ENCODE data around the gene CEP135. TPM values are rescaled to one million over a fixed set of nuclear protein-coding genes. Genes with fewer than 3 reads are reported as not detected.

Gene CEP135
- total and polyA plus RNA-seq, 2 donors (not counting 1 experiment from before 2014, with no cell fraction given) = 4.6 to 5.9 TPM

GRCh38 chr4:55955710-55956109 lies 7.0 kb downstream of the CEP135 start:
- no peaks in the 10 kb centered on the region for H3K4me1 ChIP-seq (ENCODE audit: control insufficient read depth, extremely low read depth, insufficient read depth, low read length)
- H2AFZ ChIP-seq (ENCODE audit: low read length) = no peak overlapping the region
- no peaks in the 10 kb centered on the region for H3K9me3 ChIP-seq (ENCODE audit: control insufficient read depth, insufficient read depth, low read depth, low read length)
- no peak overlapping the region for H3K9ac ChIP-seq (ENCODE audit: insufficient read depth, low read length)
- TF ChIP-seq EZH2 (IDR thresholded peaks at IDR 0.05; ENCODE audit: low read length, missing control alignments) = no peak
- no peak for TF ChIP-seq CTCF (conservative IDR thresholded peaks at IDR 0.05 in 1 of 2, IDR thresholded peaks at IDR 0.05 in 1 of 2; ENCODE audit: low read depth in 1 of 2, low read length in 2 of 2)
- no peak overlapping the region for H3K27ac ChIP-seq (ENCODE audit: insufficient read depth, low read length)
- peaks cover 12% of the 10 kb centered on the region for H3K79me2 ChIP-seq (ENCODE audit: control insufficient read depth, insufficient read depth, low read length)
- H3K36me3 ChIP-seq (ENCODE audit: control insufficient read depth, insufficient read depth, low read length) = no peaks in the 10 kb centered on the region
- H4K20me1 ChIP-seq (ENCODE audit: control insufficient read depth, extremely low read depth, insufficient read depth, low read length) = no peaks in the 10 kb centered on the region
- no peak for DNase-seq (ENCODE audit: low read depth in 2 of 2)
- H3K4me3 ChIP-seq (replicated peaks in 1 of 4; ENCODE audit: control extremely low read depth in 1 of 4, insufficient read depth in 1 of 4, low read depth in 3 of 4, low read length in 4 of 4) = no peak overlapping the region
- H3K27me3 ChIP-seq (ENCODE audit: control insufficient read depth, insufficient read depth, low read length) = no peaks in the 10 kb centered on the region
- no peak overlapping the region for H3K4me2 ChIP-seq (ENCODE audit: extremely low read depth, insufficient read depth, low read length)

GRCh38 chr4:55959655-55960054 lies 10.9 kb downstream of the CEP135 start:
- Histone ChIP-seq H3K79me2 (ENCODE audit: control insufficient read depth, insufficient read depth, low read length) (no peaks in the 10 kb centered on the region), H3K27ac (ENCODE audit: insufficient read depth, low read length) (no peak overlapping the region), H3K9ac (ENCODE audit: insufficient read depth, low read length) (no peak overlapping the region), H4K20me1 (ENCODE audit: control insufficient read depth, extremely low read depth, insufficient read depth, low read length) (no peaks in the 10 kb centered on the region), H3K4me3 (replicated peaks in 1 of 4; ENCODE audit: control extremely low read depth in 1 of 4, insufficient read depth in 1 of 4, low read depth in 3 of 4, low read length in 4 of 4) (no peak overlapping the region), H3K9me3 (ENCODE audit: control insufficient read depth, insufficient read depth, low read depth, low read length) (no peaks in the 10 kb centered on the region), H3K36me3 (ENCODE audit: control insufficient read depth, insufficient read depth, low read length) (no peaks in the 10 kb centered on the region), H3K4me2 (ENCODE audit: extremely low read depth, insufficient read depth, low read length) (no peak overlapping the region), H2AFZ (ENCODE audit: low read length) (no peak overlapping the region), H3K4me1 (ENCODE audit: control insufficient read depth, extremely low read depth, insufficient read depth, low read length) (no peaks in the 10 kb centered on the region), H3K27me3 (ENCODE audit: control insufficient read depth, insufficient read depth, low read length) (no peaks in the 10 kb centered on the region)
- DNase-seq (ENCODE audit: low read depth in 2 of 2) = no peak
- TF ChIP-seq EZH2 (IDR thresholded peaks at IDR 0.05; ENCODE audit: low read length, missing control alignments) = no peak
- no peak for TF ChIP-seq CTCF (conservative IDR thresholded peaks at IDR 0.05 in 1 of 2, IDR thresholded peaks at IDR 0.05 in 1 of 2; ENCODE audit: low read depth in 1 of 2, low read length in 2 of 2)

GRCh38 chr4:55964046-55964445 lies 15.3 kb downstream of the CEP135 start:
- TF ChIP-seq EZH2 (IDR thresholded peaks at IDR 0.05; ENCODE audit: low read length, missing control alignments) (no peak), CTCF (conservative IDR thresholded peaks at IDR 0.05 in 1 of 2, IDR thresholded peaks at IDR 0.05 in 1 of 2; ENCODE audit: low read depth in 1 of 2, low read length in 2 of 2) (no peak)
- Histone ChIP-seq H4K20me1 (ENCODE audit: control insufficient read depth, extremely low read depth, insufficient read depth, low read length) (no peaks in the 10 kb centered on the region), H3K36me3 (ENCODE audit: control insufficient read depth, insufficient read depth, low read length) (no peaks in the 10 kb centered on the region)

More at GRCh38 chr4:55964046-55964445, 15.3 kb downstream of the CEP135 start:
- Histone ChIP-seq H3K27ac (ENCODE audit: insufficient read depth, low read length) (no peak overlapping the region), H3K4me3 (replicated peaks in 1 of 4; ENCODE audit: control extremely low read depth in 1 of 4, insufficient read depth in 1 of 4, low read depth in 3 of 4, low read length in 4 of 4) (no peak overlapping the region), H3K27me3 (ENCODE audit: control insufficient read depth, insufficient read depth, low read length) (no peaks in the 10 kb centered on the region), H2AFZ (ENCODE audit: low read length) (no peak overlapping the region), H3K4me1 (ENCODE audit: control insufficient read depth, extremely low read depth, insufficient read depth, low read length) (no peaks in the 10 kb centered on the region), H3K79me2 (ENCODE audit: control insufficient read depth, insufficient read depth, low read length) (no peaks in the 10 kb centered on the region), H3K9me3 (ENCODE audit: control insufficient read depth, insufficient read depth, low read depth, low read length) (no peaks in the 10 kb centered on the region), H3K4me2 (ENCODE audit: extremely low read depth, insufficient read depth, low read length) (no peak overlapping the region), H3K9ac (ENCODE audit: insufficient read depth, low read length) (no peak overlapping the region)
- DNase-seq (ENCODE audit: low read depth in 2 of 2) = no peak

Measured in fibroblast of lung (primary cell).